ENCODE measurements around the gene CMKLR1.

CMKLR1 gene

GRCh38 chr12:108321688-108322087 is 17.4 kb downstream of the CMKLR1 start:
- H3K36me3 ChIP-seq (ENCODE audit: control insufficient read depth, insufficient read depth, low read length): no peaks in the 10 kb centered on the region
- H3K9me3 ChIP-seq (ENCODE audit: control insufficient read depth, low read length): no peaks in the 10 kb centered on the region
- H3K4me3 ChIP-seq (ENCODE audit: extremely low read depth, insufficient read depth, low read length, poor library complexity, severe bottlenecking): no peak overlapping the region
- peaks cover 2% of the 10 kb centered on the region for H3K4me1 ChIP-seq (ENCODE audit: control insufficient read depth, insufficient read depth, low read length, poor library complexity, severe bottlenecking)
- H3K27ac ChIP-seq (ENCODE audit: low read depth, low read length, severe bottlenecking): no peak overlapping the region

- no peaks in the 10 kb centered on the region for H3K36me3 ChIP-seq (ENCODE audit: control insufficient read depth, insufficient read depth, low read length)
- H3K9me3 ChIP-seq (ENCODE audit: control insufficient read depth, low read length): no peaks in the 10 kb centered on the region
- H3K4me3 ChIP-seq (ENCODE audit: extremely low read depth, insufficient read depth, low read length, poor library complexity, severe bottlenecking): no peak overlapping the region
- WGBS, 2 experiments (ENCODE audit: insufficient coverage in 2 of 2): 41 to 68% methylated on average over 2 to 3 of the region's 4 CpGs
- no peak overlapping the region for H3K27ac ChIP-seq (ENCODE audit: low read depth, low read length, severe bottlenecking)
- H3K4me1 ChIP-seq (ENCODE audit: control insufficient read depth, insufficient read depth, low read length, poor library complexity, severe bottlenecking): peaks cover 12% of the 10 kb centered on the region
These were observed 18.4 kb downstream of the CMKLR1 start for GRCh38 chr12:108320507-108321293.

GRCh38 chr12:108319277-108320234 is 19.6 kb downstream of the CMKLR1 start:
- Histone ChIP-seq H3K4me1 (ENCODE audit: control insufficient read depth, insufficient read depth, low read length, poor library complexity, severe bottlenecking) (peaks cover 11% of the 10 kb centered on the region), H3K4me3 (ENCODE audit: extremely low read depth, insufficient read depth, low read length, poor library complexity, severe bottlenecking) (no peak overlapping the region), H3K27ac (ENCODE audit: low read depth, low read length, severe bottlenecking) (no peak overlapping the region), H3K9me3 (ENCODE audit: control insufficient read depth, low read length) (no peaks in the 10 kb centered on the region), H3K36me3 (ENCODE audit: control insufficient read depth, insufficient read depth, low read length) (no peaks in the 10 kb centered on the region)
- WGBS, 2 experiments (ENCODE audit: insufficient coverage in 2 of 2): 86 to 100% methylated on average over 1 to 2 of the region's 2 CpGs

DNA sequence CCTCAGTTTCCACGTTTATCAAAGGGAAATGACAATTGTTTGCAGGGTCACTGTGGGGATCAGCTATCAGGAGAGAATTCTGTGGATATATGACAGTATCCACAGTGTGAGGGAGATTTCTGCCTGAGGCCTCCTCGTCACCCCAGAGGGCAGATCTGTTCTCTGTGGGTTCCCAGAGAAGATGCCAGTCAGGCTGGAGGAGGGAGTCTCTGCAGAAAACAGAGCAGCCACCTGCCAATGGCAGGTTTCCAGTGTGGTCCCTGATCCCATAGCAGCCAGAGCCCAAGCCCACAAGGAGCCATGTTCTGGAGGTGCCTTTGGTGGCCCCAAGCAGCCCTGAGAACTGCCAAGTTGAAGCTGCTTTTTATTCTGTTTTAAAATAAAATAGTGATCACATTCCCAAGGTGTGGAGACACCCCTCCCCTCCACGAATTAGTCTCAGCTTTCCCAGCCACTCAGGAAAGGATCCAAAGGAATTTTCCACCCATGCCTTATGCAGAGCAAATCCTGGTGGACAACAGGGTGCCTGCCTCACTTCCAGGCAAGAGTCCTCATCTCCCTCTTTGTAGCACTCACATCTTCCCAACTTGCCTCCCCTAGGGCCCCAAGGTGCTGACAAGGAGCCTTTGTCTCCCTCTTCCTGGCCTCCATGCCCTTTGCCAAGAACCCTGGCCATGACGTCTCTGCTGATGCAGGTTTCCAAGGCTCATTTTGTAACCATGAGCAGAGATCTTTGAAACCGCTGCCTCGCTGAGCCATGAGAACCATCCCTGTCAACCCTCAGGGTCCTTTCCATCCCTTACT is 20.4 kb downstream of the CMKLR1 start:
- no peaks in the 10 kb centered on the region for H3K36me3 ChIP-seq (ENCODE audit: control insufficient read depth, insufficient read depth, low read length)
- H3K9me3 ChIP-seq (ENCODE audit: control insufficient read depth, low read length): no peaks in the 10 kb centered on the region
- H3K27ac ChIP-seq (ENCODE audit: low read depth, low read length, severe bottlenecking): no peak overlapping the region
- peaks cover 20% of the 10 kb centered on the region for H3K4me1 ChIP-seq (ENCODE audit: control insufficient read depth, insufficient read depth, low read length, poor library complexity, severe bottlenecking)
- WGBS, 2 experiments (ENCODE audit: insufficient coverage in 2 of 2): 90 to 91% methylated on average over 5 of the region's 6 CpGs
- no peak overlapping the region for H3K4me3 ChIP-seq (ENCODE audit: extremely low read depth, insufficient read depth, low read length, poor library complexity, severe bottlenecking)

DNA sequence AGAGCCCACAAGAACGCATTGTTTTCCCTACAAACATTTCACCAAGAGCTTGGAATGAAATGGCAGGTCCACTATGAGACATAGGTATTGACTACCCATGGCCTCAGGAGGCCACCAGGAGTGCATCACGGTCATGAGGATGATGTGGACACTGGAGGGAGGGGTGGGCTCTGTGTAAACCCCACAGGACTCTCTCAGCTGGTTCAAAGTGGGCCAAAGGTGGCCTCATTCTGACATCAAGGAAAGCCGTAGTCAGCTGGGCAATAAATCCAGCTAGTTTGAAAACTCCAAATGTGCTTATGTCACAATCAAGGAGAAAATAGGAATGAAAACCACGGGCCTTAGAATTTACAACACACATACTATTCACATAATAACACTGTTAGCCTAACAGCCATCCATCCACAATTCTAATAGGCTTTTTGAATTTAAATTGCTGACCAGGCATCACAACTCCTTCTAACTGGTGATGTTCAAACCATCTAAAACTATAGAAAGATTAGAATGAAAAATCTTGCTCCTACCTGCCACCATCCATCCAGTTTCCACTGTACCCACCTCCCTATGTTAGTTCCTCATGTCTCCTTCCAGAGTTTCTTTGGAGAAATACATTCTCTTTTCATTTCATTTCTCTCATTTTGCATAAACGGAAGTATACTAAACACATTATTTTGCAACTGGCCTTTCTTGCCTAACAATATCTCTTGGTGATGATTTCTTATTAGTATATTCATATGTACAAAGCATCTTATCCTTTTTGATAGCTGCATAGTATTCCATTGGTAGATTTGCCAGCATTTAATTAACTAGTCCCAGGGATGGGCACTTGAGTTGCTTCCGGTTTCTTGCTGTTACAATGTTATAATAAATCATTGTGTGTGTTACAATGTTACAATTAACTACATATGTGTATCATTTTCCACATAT is 21.5 kb downstream of the CMKLR1 start:
- WGBS, 2 experiments (ENCODE audit: insufficient coverage in 2 of 2): 89 to 98% methylated on average over 3 to 4 of the region's 6 CpGs
- no peaks in the 10 kb centered on the region for H3K9me3 ChIP-seq (ENCODE audit: control insufficient read depth, low read length)
- H3K27ac ChIP-seq (ENCODE audit: low read depth, low read length, severe bottlenecking): no peak overlapping the region
- H3K4me1 ChIP-seq (ENCODE audit: control insufficient read depth, insufficient read depth, low read length, poor library complexity, severe bottlenecking): peaks cover 30% of the 10 kb centered on the region
- no peak overlapping the region for H3K4me3 ChIP-seq (ENCODE audit: extremely low read depth, insufficient read depth, low read length, poor library complexity, severe bottlenecking)
- H3K36me3 ChIP-seq (ENCODE audit: control insufficient read depth, insufficient read depth, low read length): no peaks in the 10 kb centered on the region

- Histone ChIP-seq H3K9me3 (ENCODE audit: control insufficient read depth, low read length) (no peaks in the 10 kb centered on the region), H3K4me3 (ENCODE audit: extremely low read depth, insufficient read depth, low read length, poor library complexity, severe bottlenecking) (no peak overlapping the region), H3K4me1 (ENCODE audit: control insufficient read depth, insufficient read depth, low read length, poor library complexity, severe bottlenecking) (peaks cover 36% of the 10 kb centered on the region), H3K36me3 (ENCODE audit: control insufficient read depth, insufficient read depth, low read length) (no peaks in the 10 kb centered on the region), H3K27ac (ENCODE audit: low read depth, low read length, severe bottlenecking) (no peak overlapping the region)
- WGBS, 2 experiments (ENCODE audit: insufficient coverage in 2 of 2): 29% methylated on average over 10 of the region's 12 CpGs
These were observed 22.7 kb downstream of the CMKLR1 start for GRCh38 chr12:108316176-108317086.

- H3K4me1 ChIP-seq (ENCODE audit: control insufficient read depth, insufficient read depth, low read length, poor library complexity, severe bottlenecking): peaks cover 36% of the 10 kb centered on the region
- H3K4me3 ChIP-seq (ENCODE audit: extremely low read depth, insufficient read depth, low read length, poor library complexity, severe bottlenecking): no peak overlapping the region
- no peak overlapping the region for H3K27ac ChIP-seq (ENCODE audit: low read depth, low read length, severe bottlenecking)
- H3K36me3 ChIP-seq (ENCODE audit: control insufficient read depth, insufficient read depth, low read length): no peaks in the 10 kb centered on the region
- 85 to 90% methylated on average over 2 to 4 of the region's 4 CpGs for WGBS, 2 experiments (ENCODE audit: insufficient coverage in 2 of 2)
- no peaks in the 10 kb centered on the region for H3K9me3 ChIP-seq (ENCODE audit: control insufficient read depth, low read length)
These were observed 23.5 kb downstream of the CMKLR1 start for GRCh38 chr12:108315486-108316105.

- Histone ChIP-seq H3K9me3 (ENCODE audit: control insufficient read depth, low read length) (no peaks in the 10 kb centered on the region), H3K27ac (ENCODE audit: low read depth, low read length, severe bottlenecking) (peak overlapping the region; percentile 80), H3K4me1 (ENCODE audit: control insufficient read depth, insufficient read depth, low read length, poor library complexity, severe bottlenecking) (peaks cover 40% of the 10 kb centered on the region), H3K4me3 (ENCODE audit: extremely low read depth, insufficient read depth, low read length, poor library complexity, severe bottlenecking) (no peak overlapping the region), H3K36me3 (ENCODE audit: control insufficient read depth, insufficient read depth, low read length) (no peaks in the 10 kb centered on the region)
- WGBS, 2 experiments (ENCODE audit: insufficient coverage in 2 of 2): 53 to 62% methylated on average over 3 to 5 of the region's 7 CpGs
These were observed 25.3 kb downstream of the CMKLR1 start for GRCh38 chr12:108313606-108314351.

Measured in mesodermal cell (in vitro differentiated cells).